Embryonic facial prominence (tissue), 1 donor: Measurements from ENCODE around the gene S100A14.
"Not testable (repeated sequence)": the region's sequence is repeated elsewhere in the genome, so short reads cannot be mapped to it uniquely, and the experiment has no call there.

Source experiments
- DNase-seq: peaks from one replicate; pipeline ENCODE4 v3.0.0-alpha.2; 2016; ENCODE audit errors: extremely low spot score

S100A14 gene

GRCh38 chr1:153587314-153587713, 28.8 kb downstream of the S100A14 start:
- DNase-seq, result no peak

DNA sequence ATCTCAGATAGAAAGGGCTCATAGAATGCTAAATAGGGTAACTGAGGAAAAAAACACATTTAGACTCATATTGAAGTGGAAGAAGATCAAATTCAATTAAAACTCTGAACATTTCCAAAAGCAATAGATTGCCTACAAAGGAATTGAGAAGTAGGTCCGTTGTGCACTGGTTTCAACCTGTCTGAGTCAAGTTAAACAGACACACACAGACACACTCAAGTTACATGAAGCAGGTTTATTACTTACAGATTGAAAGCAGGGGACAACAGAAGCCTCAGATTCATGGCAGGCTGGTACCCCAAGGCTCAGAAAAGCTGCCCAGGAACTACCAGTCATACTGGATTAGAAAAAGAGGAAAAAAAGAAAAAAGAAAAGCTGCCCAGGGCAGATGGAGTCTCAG, 29.8 kb downstream of the S100A14 start:
- DNase-seq, result no peak

DNA sequence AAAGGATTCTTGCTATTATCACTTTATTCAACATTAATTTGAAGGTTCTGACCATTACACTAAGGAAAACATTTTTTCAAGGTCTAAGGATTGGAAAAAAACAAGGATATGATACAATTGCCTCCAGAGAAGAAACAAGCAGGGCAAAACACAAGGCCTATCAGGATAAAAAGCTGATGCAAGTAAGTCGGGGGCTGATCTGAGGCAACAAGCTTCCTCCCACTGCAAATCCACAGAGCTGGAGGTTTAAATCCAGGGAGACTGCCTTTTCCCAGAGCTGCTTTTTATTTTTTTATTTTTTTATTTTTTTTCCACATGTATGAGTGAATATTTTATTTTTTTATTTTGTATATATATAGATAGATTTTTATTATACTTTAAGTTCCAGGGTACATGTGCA, 31.1 kb downstream of the S100A14 start:
- DNase-seq, result no peak

DNA sequence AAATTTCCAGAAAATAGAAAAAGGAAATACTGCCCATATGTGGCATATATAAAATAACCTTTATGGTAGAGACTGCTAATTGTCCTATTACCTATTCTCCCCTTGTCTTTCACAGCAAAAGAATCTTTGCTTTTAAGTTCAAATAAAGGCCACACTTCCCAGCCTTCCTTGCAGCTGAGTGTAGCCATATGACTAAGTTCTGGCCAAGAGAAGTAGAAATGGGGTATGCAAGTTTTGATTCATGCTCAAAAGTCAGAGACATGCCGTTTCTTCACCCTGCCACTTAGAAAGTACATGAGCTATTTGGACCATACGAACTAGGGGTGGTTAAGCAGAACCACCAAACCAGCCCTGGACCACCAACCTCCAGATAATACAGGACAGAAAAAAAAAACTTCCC, 32.1 kb downstream of the S100A14 start:
- no peak for DNase-seq

GRCh38 chr1:153583514-153583913, 32.6 kb downstream of the S100A14 start:
- DNase-seq, result not testable (repeated sequence)

DNA sequence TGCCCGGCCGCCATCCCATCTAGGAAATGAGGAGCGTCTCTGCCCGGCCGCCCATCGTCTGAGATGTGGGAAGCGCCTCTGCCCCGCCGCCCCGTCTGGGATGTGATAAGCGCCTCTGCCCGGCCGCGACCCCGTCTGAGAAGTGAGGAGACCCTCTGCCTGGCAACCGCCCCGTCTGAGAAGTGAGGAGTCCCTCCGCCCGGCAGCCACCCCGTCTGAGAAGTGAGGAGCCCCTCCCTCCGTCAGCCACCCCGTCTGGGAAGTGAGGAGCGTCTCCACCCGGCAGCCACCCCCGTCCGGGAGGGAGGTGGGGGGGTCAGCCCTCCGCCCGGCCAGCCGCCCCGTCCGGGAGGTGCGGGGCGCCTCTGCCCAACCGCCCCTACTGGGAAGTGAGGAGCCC, 33.3 kb downstream of the S100A14 start:
- DNase-seq, result not testable (repeated sequence)

DNA sequence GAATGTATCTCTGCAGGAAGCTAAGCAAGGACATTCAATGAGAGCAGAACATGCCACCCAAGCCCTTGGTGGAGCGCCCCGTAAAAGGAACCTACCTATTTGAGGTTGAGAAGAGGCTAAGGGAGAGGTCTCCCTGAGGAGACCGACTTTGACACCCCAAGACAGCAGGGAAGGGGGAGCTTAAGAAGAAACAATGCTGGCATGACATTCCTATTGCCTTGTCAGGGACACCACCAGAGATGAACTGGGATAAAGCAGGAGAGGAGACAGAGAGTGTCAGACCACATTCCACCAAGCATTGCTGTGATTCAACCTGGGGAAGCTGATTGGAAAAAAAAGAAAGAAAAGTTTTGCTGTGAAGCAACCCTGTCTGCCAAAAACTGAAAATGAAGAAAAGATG, 37.2 kb downstream of the S100A14 start:
- DNase-seq, result no peak

GRCh38 chr1:153578490-153578889, 37.6 kb downstream of the S100A14 start:
- no peak for DNase-seq

DNA sequence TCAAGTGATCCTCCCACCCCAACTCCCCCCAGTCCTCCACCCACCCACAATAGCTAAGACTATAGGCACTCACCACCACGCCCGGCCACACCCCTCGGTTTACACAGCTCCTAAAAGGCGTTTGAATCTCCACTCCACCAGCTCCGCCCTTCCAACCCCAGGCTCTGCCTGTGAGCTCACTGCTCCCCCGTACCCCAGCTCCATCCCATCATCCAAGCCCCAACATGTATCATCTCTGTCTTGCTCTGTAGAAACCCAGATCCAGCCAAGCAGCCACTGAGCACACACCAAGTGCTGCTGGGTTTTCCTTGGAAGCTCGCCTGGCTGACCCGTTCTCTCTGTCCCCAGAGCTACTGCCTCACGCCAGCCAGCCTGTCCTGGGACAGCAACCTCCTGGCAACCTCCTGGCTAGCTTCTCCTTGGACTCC, 38.5 kb downstream of the S100A14 start:
- DNase-seq, result no peak

- DNase-seq, result no peak
Observed at GRCh38 chr1:153577138-153577537, 39.0 kb downstream of the S100A14 start.

GRCh38 chr1:153575497-153575896, 40.6 kb downstream of the S100A14 start:
- not testable (repeated sequence) for DNase-seq

GRCh38 chr1:153575081-153575491, 41.0 kb downstream of the S100A14 start:
- DNase-seq, result not testable (repeated sequence)

DNA sequence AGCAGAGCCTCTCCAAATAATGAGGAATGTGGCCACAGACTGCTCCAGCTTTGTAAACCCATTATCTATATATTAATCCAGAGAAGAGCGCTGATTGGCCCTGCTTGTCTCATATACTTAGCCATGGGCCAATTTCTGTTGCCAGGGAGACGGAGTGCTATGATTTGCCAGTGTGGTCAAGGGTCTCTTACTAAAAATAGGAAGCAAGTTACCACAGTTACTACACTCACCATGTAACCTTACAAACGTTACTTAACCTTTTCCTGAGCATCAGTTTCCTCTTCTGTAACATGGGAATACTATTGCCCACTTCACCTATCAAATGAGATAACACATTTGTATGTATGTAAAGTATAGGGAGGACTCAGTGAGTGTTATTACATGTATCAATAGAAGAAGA, 42.8 kb downstream of the S100A14 start:
- DNase-seq, result no peak

DNA sequence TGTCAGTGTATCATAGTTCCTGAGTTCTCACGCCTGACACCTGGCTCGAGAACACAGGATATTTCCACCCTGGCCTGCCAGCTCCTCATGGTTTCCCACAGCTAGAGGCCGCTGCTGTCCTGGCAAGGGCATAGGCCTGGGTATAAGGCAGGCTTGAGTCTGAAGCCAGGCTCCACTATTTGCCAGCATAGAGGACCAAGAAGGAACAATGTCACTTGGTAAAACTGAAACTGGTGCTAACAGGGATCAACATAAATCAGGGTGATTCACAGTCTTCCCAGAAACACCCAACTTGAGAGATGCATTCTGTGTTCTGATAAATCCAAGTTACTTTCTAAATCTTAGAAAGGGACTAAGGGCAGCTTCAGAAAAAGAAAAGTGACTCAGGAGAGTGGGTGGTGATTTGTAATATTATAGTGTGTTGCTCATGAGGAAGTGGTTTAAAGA, 43.5 kb downstream of the S100A14 start:
- no peak for DNase-seq

GRCh38 chr1:153571706-153572105, 44.4 kb downstream of the S100A14 start:
- no peak for DNase-seq

GRCh38 chr1:153570874-153571273, 45.3 kb downstream of the S100A14 start:
- no peak for DNase-seq

DNA sequence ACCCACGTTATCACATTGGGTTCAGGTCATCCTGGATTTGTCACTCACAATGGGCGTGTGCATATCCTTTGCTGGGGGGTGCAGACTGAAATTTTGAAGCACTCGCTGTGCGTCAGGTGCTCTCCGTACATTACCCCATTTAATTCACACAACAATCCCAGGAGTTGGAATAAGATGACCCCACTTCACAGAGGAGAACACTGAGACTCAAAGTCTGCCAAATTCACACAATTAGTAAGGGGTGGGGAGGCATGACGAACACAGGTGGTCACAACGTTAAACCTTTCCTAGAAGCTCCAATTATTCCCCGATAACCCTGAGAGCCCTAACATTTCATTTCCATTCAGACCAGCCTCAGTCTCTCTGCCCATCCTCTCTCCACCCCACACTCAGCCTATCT, 46.7 kb downstream of the S100A14 start:
- DNase-seq, result no peak

DNA sequence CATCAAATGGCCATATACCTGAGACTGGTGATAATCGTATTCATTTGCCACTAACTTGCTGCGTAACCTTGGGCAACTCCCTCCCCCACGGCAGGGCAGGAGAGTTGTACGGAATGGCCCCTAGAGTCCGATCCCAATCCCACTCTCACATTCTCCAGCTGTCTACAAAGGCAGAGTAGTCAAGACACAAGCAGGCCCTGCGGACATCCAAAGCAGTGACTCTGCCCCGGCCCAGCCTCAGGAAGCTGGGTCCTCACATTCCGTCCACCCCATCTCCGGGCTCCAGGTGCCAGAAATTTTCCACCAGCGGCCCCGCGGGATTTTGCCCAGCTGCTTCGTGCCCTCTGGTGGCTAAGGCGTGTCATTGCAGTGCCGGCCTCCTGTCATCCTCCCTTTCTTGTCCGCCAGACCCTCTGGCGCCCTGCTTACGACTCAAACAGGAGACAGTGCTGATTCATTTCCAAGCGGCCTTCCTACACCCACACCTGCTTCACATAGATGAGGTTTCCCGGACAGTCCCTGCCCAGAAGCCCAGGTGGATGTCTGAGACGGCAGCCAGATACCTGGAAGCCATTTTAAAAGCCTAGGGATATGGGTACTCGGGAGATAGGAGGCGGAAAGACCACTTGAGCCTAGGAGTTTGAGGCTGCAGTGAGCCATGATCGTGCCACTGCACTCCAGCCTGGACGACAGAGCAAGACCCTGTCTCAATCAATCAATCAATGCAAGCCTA, 47.6 kb downstream of the S100A14 start:
- DNase-seq, result peak; percentile 76

GRCh38 chr1:153567621-153568366, 48.3 kb downstream of the S100A14 start:
- DNase-seq, result no peak

DNA sequence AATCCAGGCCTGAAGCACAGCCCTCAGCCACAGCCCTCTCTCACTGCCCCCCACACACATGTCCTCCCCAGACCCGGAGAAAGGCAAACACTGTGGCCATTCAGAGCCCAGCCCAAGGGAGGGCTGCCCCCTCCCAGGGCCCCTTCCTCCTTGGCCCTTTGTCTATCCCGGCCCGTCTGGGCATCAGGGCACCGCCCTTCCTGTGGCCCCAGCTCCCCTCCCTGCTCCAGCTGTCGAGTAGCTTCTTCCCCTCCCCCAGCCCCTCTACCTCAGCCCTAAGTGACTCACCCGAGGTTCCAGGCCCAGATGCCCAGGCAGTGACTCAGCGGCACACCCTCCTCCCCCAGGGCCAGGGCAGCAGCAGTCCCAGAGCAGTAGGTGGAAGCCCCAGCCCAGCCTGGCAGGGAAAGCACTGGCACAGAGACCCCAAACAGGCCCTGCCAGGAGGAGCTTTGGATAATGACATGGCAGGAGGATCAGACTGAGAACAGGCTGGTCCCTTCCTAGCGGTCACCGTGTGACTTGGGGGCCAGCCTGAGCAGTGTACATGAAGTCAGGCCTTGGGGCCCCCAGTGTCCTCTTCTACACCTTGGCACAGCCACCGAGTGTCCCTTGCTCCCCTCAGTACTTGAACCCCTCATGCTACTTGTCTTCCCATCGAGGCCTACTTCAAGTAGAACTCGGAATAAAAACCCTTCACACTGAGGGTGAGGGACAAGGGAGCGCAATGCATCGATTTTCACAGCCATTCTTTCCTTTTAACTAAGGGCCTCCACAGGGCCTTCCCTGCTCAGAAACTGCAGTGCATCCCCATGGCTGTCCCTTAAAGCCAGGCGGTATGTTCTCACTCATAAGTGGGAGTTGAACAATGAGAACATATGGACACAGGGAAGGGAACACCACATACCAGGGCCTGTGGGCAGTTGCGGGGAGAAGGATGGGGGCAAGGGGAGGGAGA, 49.4 kb downstream of the S100A14 start:
- DNase-seq, result no peak

DNA sequence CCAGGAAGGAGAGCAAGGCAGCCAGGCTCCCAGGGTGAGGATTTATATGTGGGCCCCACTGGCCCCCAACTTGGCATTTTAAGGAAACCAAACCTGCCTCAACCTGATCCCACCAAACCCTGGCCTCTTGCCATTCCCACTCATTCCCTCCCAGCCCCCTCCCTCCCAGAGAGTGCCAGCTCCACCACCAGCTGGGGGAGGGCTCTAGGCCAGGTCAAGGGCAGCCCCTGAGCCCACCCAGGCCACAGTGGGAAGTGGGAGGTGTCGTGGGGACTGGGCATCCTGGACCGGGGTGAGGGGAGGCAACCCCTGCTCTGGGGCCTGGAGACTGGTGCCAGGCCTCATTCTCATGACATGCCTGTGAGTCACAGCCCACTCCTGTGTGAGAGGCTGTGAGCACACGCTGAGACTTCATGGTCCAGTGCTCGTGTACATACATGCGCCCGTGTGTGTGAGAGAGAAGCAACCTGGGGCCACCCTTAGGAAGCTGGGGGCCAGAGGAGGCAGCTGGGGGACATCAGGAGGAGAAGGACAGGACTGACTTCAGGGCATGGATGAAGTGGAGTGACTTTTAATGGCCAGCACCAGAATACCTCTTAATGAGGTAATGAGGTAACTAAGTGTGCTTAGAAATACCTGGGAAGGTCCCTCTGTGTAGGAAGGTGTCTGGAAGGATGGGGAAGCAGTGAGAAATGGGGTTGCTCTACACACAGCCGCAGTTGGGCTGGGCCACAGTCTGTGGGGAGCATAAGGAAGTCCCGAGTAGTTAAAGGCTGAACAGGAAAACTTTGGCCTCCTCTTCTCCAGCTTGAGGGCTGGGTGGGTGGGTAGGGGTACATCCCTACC, 50.4 kb downstream of the S100A14 start, which contains the start of gene S100A2:
TSS of gene S100A2 (minus strand) at position 316 of the 846 bp plus-strand sequence. CDS start 1,967 bp downstream, outside the sequence.
- no peak for DNase-seq
